GM23338 (cell line): ENCODE measurements around the gene EPHB6. TPM values are rescaled to one million over a fixed set of nuclear protein-coding genes. Genes with fewer than 3 reads are reported as not detected.

Source experiments
- ATAC-seq: fragments of 200-7000 bp; cut with Tn5 transposase; 3 replicates; pipeline ENCODE4 v1.9.1; 2020
- DNase-seq: peaks from one replicate; pipeline ENCODE4 v3.0.0-alpha.2; 2015; ENCODE audit warnings: low spot score
- H2AFZ ChIP-seq: fragments of 200-600 bp; sonication (generic); 2 replicates; pipeline ENCODE4 v1.8.0; 2016; ENCODE audit warnings: antibody characterized with exemption, mild to moderate bottlenecking, moderate library complexity
- H3F3A ChIP-seq: fragments of 200-600 bp; sonication (generic); replicated peaks from 2 replicates; pipeline ENCODE4 v1.8.0; 2017; ENCODE audit warnings: antibody characterized with exemption, mixed run types, low read depth
- H3K27ac ChIP-seq: fragments of 200-600 bp; sonication (generic); 2 replicates; pipeline ENCODE4 v1.6.1; 2016; ENCODE audit warnings: low read depth
- H3K27me3 ChIP-seq: fragments of 200-600 bp; sonication (generic); 2 replicates; pipeline ENCODE4 v1.8.0; 2016; ENCODE audit warnings: mild to moderate bottlenecking, mixed run types, moderate library complexity; ENCODE audit not compliant: insufficient read depth
- H3K36me3 ChIP-seq: fragments of 200-600 bp; sonication (generic); 2 replicates; pipeline ENCODE4 v1.8.0; 2016; ENCODE audit warnings: mild to moderate bottlenecking; ENCODE audit not compliant: insufficient read depth
- H3K4me1 ChIP-seq: fragments of 200-600 bp; sonication (generic); 2 replicates; pipeline ENCODE4 v1.8.0; 2016; ENCODE audit warnings: mild to moderate bottlenecking, moderate library complexity; ENCODE audit not compliant: insufficient read depth
- H3K4me2 ChIP-seq: fragments of 200-600 bp; sonication (generic); 2 replicates; pipeline ENCODE4 v1.7.1; 2017; ENCODE audit warnings: mixed run types
- H3K4me3 ChIP-seq: fragments of 200-600 bp; sonication (generic); 2 replicates; pipeline ENCODE4 v1.6.1; 2016; ENCODE audit warnings: mixed run types
- H3K79me2 ChIP-seq: fragments of 200-600 bp; sonication (generic); replicated peaks from 2 replicates; pipeline ENCODE4 v1.8.0; 2017; ENCODE audit warnings: mild to moderate bottlenecking; ENCODE audit not compliant: insufficient read depth
- H3K9me2 ChIP-seq: fragments of 200-600 bp; sonication (generic); 2 replicates; pipeline ENCODE4 v1.8.0; 2017; ENCODE audit not compliant: insufficient read depth
- H4K20me1 ChIP-seq: fragments of 200-600 bp; sonication (generic); replicated peaks from 2 replicates; pipeline ENCODE4 v1.8.0; 2017; ENCODE audit warnings: mild to moderate bottlenecking; ENCODE audit not compliant: insufficient read depth
- H3K27ac Mint-ChIP-seq: 2 replicates; pipeline ENCODE4 v1.8.0; 2020; ENCODE audit warnings: inconsistent platforms, mild to moderate bottlenecking, moderate library complexity, mixed read lengths
- H3K27me3 Mint-ChIP-seq: 3 replicates; pipeline ENCODE4 v1.8.0; 2022; ENCODE audit warnings: low read depth, mild to moderate bottlenecking, moderate library complexity, mixed read lengths, inconsistent platforms; ENCODE audit not compliant: insufficient read depth, poor library complexity
- H3K36me3 Mint-ChIP-seq: 3 replicates; pipeline ENCODE4 v1.8.0; 2021; ENCODE audit warnings: low read depth, mild to moderate bottlenecking, inconsistent platforms, moderate library complexity, mixed read lengths
- H3K4me1 Mint-ChIP-seq: 3 replicates; pipeline ENCODE4 v1.8.0; 2020; ENCODE audit warnings: mild to moderate bottlenecking, inconsistent platforms, mixed read lengths
- H3K4me3 Mint-ChIP-seq: 3 replicates; pipeline ENCODE4 v1.8.0; 2021; ENCODE audit warnings: moderate library complexity, mild to moderate bottlenecking, inconsistent platforms, mixed read lengths
- H3K9me3 Mint-ChIP-seq: 3 replicates; pipeline ENCODE4 v1.8.0; 2020; ENCODE audit warnings: moderate library complexity, mild to moderate bottlenecking, inconsistent platforms, mixed read lengths
- CREB1 ChIP-seq: fragments of 250-450 bp; sonication (Bioruptor Pico); IDR thresholded peaks from 2 replicates; pipeline ENCODE4 v1.5.0; 2020; ENCODE audit warnings: low read depth, mild to moderate bottlenecking, moderate library complexity
- EZH2 ChIP-seq: fragments of 200-600 bp; sonication (generic); IDR thresholded peaks from one replicate; pipeline ENCODE4 v1.8.0; 2017; ENCODE audit warnings: antibody characterized with exemption, mild to moderate bottlenecking, low read depth; ENCODE audit not compliant: unreplicated experiment
- EZH2phosphoT487 ChIP-seq: fragments of 200-600 bp; sonication (generic); IDR thresholded peaks from one replicate; pipeline ENCODE4 v1.8.1; 2018; ENCODE audit warnings: antibody characterized with exemption; ENCODE audit not compliant: unreplicated experiment
- POLR2AphosphoS5 ChIP-seq: IDR thresholded peaks from 2 replicates; pipeline ENCODE4 v1.6.1; 2016; ENCODE audit warnings: antibody characterized with exemption, low read depth
- STAT1 ChIP-seq: IDR thresholded peaks from one replicate; pipeline ENCODE4 v1.6.1; 2016; ENCODE audit warnings: antibody characterized with exemption; ENCODE audit not compliant: unreplicated experiment
- ZNF331 ChIP-seq: fragments of 250-450 bp; sonication (Bioruptor Pico); IDR thresholded peaks from 2 replicates; pipeline ENCODE4 v1.5.0; 2020; ENCODE audit warnings: low read depth, mild to moderate bottlenecking, moderate library complexity
- polyA plus RNA-seq: library from polyadenylated mRNA; unstranded; fragments of >200 nt; fragmentation: Nextera tagmentation; extraction: Ambion mirVana; gene quantifications from 2 replicates; pipeline ENCODE4 v1.2.1, GENCODE V29; 2016
- total RNA-seq: library from RNA; depleted of rRNA; stranded (reverse); fragments of >200 nt; shearing (Covaris generic); gene quantifications from 2 replicates; pipeline ENCODE4 v1.2.3, GENCODE V29; 2014
- TF ChIP-seq, protein P1 (sequence below): IDR thresholded peaks from one replicate; pipeline ENCODE4 v1.6.1; 2018; ENCODE audit warnings: antibody characterized with exemption; ENCODE audit not compliant: unreplicated experiment
- TF ChIP-seq, protein P2 (sequence below): IDR thresholded peaks from 2 replicates; pipeline ENCODE4 v1.6.1; 2016; ENCODE audit warnings: antibody characterized with exemption
- TF ChIP-seq, protein P3 (sequence below), 2 experiments: fragments of 200-600 bp in 1 of 2; sonication (generic) in 1 of 2; conservative IDR thresholded peaks; 2 replicates each; pipeline versions ENCODE4 v1.5.1 to v1.6.1; 2016 to 2017; ENCODE audit warnings: antibody characterized with exemption in 2 of 2, low read depth in 2 of 2, mild to moderate bottlenecking in 2 of 2, moderate library complexity in 1 of 2

The EPHB6 gene
- total and polyA plus RNA-seq, 2 experiments from 2014 or later, result 20.8 to 27.5 TPM

DNA sequence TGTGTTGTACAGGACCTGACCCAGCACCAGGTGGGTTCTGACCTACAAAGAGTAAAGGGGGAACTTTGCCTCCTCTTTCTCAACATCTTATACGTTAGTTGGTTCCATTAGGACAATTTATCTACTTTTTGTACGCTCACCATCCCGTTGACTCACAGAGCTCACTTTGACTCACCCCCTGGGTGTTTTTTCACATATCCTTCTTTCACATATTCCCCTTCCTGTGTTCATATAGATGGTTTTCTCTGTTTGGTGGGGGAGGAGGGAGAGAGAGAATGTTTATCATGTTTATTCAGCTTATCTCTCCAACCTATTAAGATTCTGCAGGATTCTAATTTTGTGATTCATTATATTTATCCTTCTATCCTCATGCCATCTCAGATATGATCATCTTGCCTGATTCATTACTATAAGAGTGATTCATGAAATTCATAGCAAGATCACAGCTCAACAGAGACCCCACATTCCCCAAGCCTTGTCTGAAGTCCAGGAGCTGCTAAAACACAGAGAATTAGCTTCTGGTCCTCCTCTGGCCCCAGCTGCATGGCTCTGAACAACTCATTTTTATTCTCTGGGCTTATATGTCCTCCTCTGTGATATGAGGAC is 46.9 kb upstream of the EPHB6 start:
- Histone ChIP-seq H3K79me2 (no peaks in the 10 kb centered on the region), H3K27me3 (no peaks in the 10 kb centered on the region), H3K4me2 (no peak overlapping the region), H3K36me3 (no peaks in the 10 kb centered on the region), H4K20me1 (no peaks in the 10 kb centered on the region), H3K9me2 (no peaks in the 10 kb centered on the region), H3K27ac (no peak overlapping the region), H3F3A (no peaks in the 10 kb centered on the region), H2AFZ (no peak overlapping the region), H3K4me3 (no peak overlapping the region), H3K4me1 (peaks cover 38% of the 10 kb centered on the region)
- no peaks in the 10 kb centered on the region; the same call in 2 of the 3 replicates for H3K9me3 Mint-ChIP-seq
- no peak overlapping the region for H3K4me3 Mint-ChIP-seq
- DNase-seq (no peak), ATAC-seq (no peak)
- no peak overlapping the region for H3K27ac Mint-ChIP-seq
- TF ChIP-seq, protein P1, sequence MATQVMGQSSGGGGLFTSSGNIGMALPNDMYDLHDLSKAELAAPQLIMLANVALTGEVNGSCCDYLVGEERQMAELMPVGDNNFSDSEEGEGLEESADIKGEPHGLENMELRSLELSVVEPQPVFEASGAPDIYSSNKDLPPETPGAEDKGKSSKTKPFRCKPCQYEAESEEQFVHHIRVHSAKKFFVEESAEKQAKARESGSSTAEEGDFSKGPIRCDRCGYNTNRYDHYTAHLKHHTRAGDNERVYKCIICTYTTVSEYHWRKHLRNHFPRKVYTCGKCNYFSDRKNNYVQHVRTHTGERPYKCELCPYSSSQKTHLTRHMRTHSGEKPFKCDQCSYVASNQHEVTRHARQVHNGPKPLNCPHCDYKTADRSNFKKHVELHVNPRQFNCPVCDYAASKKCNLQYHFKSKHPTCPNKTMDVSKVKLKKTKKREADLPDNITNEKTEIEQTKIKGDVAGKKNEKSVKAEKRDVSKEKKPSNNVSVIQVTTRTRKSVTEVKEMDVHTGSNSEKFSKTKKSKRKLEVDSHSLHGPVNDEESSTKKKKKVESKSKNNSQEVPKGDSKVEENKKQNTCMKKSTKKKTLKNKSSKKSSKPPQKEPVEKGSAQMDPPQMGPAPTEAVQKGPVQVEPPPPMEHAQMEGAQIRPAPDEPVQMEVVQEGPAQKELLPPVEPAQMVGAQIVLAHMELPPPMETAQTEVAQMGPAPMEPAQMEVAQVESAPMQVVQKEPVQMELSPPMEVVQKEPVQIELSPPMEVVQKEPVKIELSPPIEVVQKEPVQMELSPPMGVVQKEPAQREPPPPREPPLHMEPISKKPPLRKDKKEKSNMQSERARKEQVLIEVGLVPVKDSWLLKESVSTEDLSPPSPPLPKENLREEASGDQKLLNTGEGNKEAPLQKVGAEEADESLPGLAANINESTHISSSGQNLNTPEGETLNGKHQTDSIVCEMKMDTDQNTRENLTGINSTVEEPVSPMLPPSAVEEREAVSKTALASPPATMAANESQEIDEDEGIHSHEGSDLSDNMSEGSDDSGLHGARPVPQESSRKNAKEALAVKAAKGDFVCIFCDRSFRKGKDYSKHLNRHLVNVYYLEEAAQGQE, result no peak
- TF ChIP-seq POLR2AphosphoS5, result no peak
- TF ChIP-seq CREB1 (CRISPR knock-in tag), result no peak
- TF ChIP-seq, protein P2, sequence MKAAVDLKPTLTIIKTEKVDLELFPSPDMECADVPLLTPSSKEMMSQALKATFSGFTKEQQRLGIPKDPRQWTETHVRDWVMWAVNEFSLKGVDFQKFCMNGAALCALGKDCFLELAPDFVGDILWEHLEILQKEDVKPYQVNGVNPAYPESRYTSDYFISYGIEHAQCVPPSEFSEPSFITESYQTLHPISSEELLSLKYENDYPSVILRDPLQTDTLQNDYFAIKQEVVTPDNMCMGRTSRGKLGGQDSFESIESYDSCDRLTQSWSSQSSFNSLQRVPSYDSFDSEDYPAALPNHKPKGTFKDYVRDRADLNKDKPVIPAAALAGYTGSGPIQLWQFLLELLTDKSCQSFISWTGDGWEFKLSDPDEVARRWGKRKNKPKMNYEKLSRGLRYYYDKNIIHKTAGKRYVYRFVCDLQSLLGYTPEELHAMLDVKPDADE, result no peak
- no peak for TF ChIP-seq EZH2phosphoT487
- TF ChIP-seq, protein P3, sequence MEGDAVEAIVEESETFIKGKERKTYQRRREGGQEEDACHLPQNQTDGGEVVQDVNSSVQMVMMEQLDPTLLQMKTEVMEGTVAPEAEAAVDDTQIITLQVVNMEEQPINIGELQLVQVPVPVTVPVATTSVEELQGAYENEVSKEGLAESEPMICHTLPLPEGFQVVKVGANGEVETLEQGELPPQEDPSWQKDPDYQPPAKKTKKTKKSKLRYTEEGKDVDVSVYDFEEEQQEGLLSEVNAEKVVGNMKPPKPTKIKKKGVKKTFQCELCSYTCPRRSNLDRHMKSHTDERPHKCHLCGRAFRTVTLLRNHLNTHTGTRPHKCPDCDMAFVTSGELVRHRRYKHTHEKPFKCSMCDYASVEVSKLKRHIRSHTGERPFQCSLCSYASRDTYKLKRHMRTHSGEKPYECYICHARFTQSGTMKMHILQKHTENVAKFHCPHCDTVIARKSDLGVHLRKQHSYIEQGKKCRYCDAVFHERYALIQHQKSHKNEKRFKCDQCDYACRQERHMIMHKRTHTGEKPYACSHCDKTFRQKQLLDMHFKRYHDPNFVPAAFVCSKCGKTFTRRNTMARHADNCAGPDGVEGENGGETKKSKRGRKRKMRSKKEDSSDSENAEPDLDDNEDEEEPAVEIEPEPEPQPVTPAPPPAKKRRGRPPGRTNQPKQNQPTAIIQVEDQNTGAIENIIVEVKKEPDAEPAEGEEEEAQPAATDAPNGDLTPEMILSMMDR (conservative IDR thresholded peaks at IDR 0.05; ENCODE audit: low read depth in 2 of 2), result no peak
- no peak for TF ChIP-seq EZH2
- no peak for TF ChIP-seq STAT1
- no peak for TF ChIP-seq ZNF331 (CRISPR knock-in tag)
- peaks cover 18% of the 10 kb centered on the region for H3K27me3 Mint-ChIP-seq
- peaks cover 50% of the 10 kb centered on the region for H3K4me1 Mint-ChIP-seq
- peaks cover 13% of the 10 kb centered on the region; the same call in 2 of the 3 replicates for H3K36me3 Mint-ChIP-seq
